Kidney capillary endothelial cell (primary cell): ENCODE data around the gene ZSCAN10.
A peak's percentile ranks its signal among the peaks of the same experiment; 100 is the strongest.

ENCODE experiments used
- DNase-seq: peaks from one replicate; pipeline ENCODE4 v3.0.0-alpha.2; 2018; ENCODE audit warnings: low spot score

Gene ZSCAN10

GRCh38 chr16:3112058-3112880, 13.2 kb upstream of the ZSCAN10 start, which contains the start of gene ZNF205:
Gene ZNF205, plus strand, starts transcription at chr16:3112586. Its CDS starts 845 bp downstream, at chr16:3113431.
- peak; percentile 64 for DNase-seq

GRCh38 chr16:3106205-3106928, 7.3 kb upstream of the ZSCAN10 start:
- peak; percentile 59 for DNase-seq

- peak; percentile 88 for DNase-seq
These were observed 2.9 kb upstream of the ZSCAN10 start for GRCh38 chr16:3101841-3102470.

GRCh38 chr16:3101018-3101840, 2.1 kb upstream of the ZSCAN10 start:
- peak; percentile 64 for DNase-seq

- DNase-seq, result peak; percentile 81
These were observed 822 bp upstream of the ZSCAN10 start for GRCh38 chr16:3099732-3100499.

- no peak for DNase-seq
These were observed 269 bp upstream of the ZSCAN10 start for GRCh38 chr16:3099395-3099731.

- no peak for DNase-seq
These were observed 1.8 kb downstream of the ZSCAN10 start for GRCh38 chr16:3097266-3097665.

GRCh38 chr16:3096362-3096761, 2.7 kb downstream of the ZSCAN10 start:
- DNase-seq, result no peak

GRCh38 chr16:3095869-3096268, 3.2 kb downstream of the ZSCAN10 start:
- DNase-seq, result no peak

- DNase-seq, result peak; percentile 69
These were observed 4.6 kb downstream of the ZSCAN10 start for GRCh38 chr16:3094289-3095027.

- DNase-seq, result no peak
These were observed 6.6 kb downstream of the ZSCAN10 start for GRCh38 chr16:3092501-3092941.

GRCh38 chr16:3091551-3091950, 7.5 kb downstream of the ZSCAN10 start:
- DNase-seq, result no peak

GRCh38 chr16:3089717-3090592, 9.1 kb downstream of the ZSCAN10 start:
- DNase-seq, result no peak

GRCh38 chr16:3088925-3089716, 10.0 kb downstream of the ZSCAN10 start:
- no peak for DNase-seq

- DNase-seq, result no peak
These were observed 10.6 kb downstream of the ZSCAN10 start for GRCh38 chr16:3088450-3088849.

- DNase-seq, result peak; percentile 91
These were observed 11.6 kb downstream of the ZSCAN10 start for GRCh38 chr16:3087243-3088235.

- DNase-seq, result peak; percentile 71
These were observed 12.4 kb downstream of the ZSCAN10 start for GRCh38 chr16:3086596-3087242.
